Tibial nerve (tissue), 4 donors: ENCODE measurements around the gene SLC2A2. TPM values are rescaled to one million over a fixed set of nuclear protein-coding genes. Genes with fewer than 3 reads are reported as not detected.

Experiments used
- DNase-seq, 2 donors: peaks; one replicate each; pipeline ENCODE4 v3.0.0-alpha.2; 2019; ENCODE audit warnings: low spot score in 2 of 2
- H3K27ac ChIP-seq, 4 donors: fragments of 200-600 bp; sonication (generic) in 3 of 4; one replicate each; pipeline ENCODE4 v1.5.1; 2017 to 2019; ENCODE audit warnings: mild to moderate bottlenecking in 1 of 4
- H3K27me3 ChIP-seq, 2 donors: fragments of 200-600 bp; sonication (generic) in 1 of 2; one replicate each; pipeline versions ENCODE4 v1.5.1 to v1.6.0; 2017 to 2019
- H3K36me3 ChIP-seq, 3 donors: fragments of 200-600 bp; sonication (generic); one replicate each; pipeline ENCODE4 v1.5.1; 2018 to 2019
- H3K4me1 ChIP-seq, 4 donors: fragments of 200-600 bp; sonication (generic) in 3 of 4; one replicate each; pipeline ENCODE4 v1.5.1; 2017 to 2019
- H3K4me3 ChIP-seq, 4 donors: fragments of 200-600 bp; sonication (generic) in 3 of 4; one replicate each; pipeline ENCODE4 v1.5.1; 2017 to 2019; ENCODE audit warnings: mild to moderate bottlenecking in 1 of 4, moderate library complexity in 1 of 4
- H3K9me3 ChIP-seq, 4 donors: fragments of 200-600 bp; sonication (generic) in 3 of 4; one replicate each; pipeline ENCODE4 v1.5.1; 2017 to 2019
- CTCF ChIP-seq, 5 experiments: fragments of 200-600 bp in 3 of 5; fragments of 450-650 bp in 2 of 5; sonication (generic) in 3 of 5; IDR thresholded peaks; one replicate each; pipeline ENCODE4 v1.5.1; 2016 to 2019; ENCODE audit warnings: antibody characterized with exemption in 5 of 5, mild to moderate bottlenecking in 3 of 5, moderate library complexity in 2 of 5
- EP300 ChIP-seq, 2 donors: sonication (generic); formaldehyde crosslinking; IDR thresholded peaks; one replicate each; pipeline ENCODE4 v1.6.1; 2017; ENCODE audit warnings: antibody characterized with exemption in 2 of 2, mild to moderate bottlenecking in 1 of 2
- POLR2A ChIP-seq, 2 donors: fragments of 450-650 bp; IDR thresholded peaks; one replicate each; pipeline ENCODE4 v1.6.1; 2017; ENCODE audit warnings: antibody characterized with exemption in 2 of 2, mild to moderate bottlenecking in 2 of 2, moderate library complexity in 2 of 2
- WGBS, 2 donors: methylation state at CpG; one replicate each; pipeline ENCODE4 v1.1.5; 2018; 5-methylcytosine and 5-hydroxymethylcytosine counted together
- total RNA-seq, 4 donors: library from RNA; depleted of rRNA; stranded (reverse); fragments of >200 nt; gene quantifications; one replicate each; pipeline ENCODE4 v1.1.0, GENCODE V29; 2016

The SLC2A2 gene
- total RNA-seq, 4 donors from 2014 or later, result not detected

- Histone ChIP-seq H3K9me3 (no peaks in the 10 kb centered on the region), H3K4me3 (no peak overlapping the region), H3K4me1 (no peaks in the 10 kb centered on the region), H3K27me3 (no peaks in the 10 kb centered on the region), H3K36me3 (peaks cover 0 to 5% (median 0%) of the 10 kb centered on the region in 3 donors), H3K27ac (no peak overlapping the region)
- DNase-seq, result no peak
- WGBS, 2 donors, result 60 to 71% methylated on average over 2 of the region's 2 CpGs
- TF ChIP-seq POLR2A (IDR thresholded peaks at IDR 0.05), result no peak
- TF ChIP-seq EP300 (IDR thresholded peaks at IDR 0.05), result no peak
- no peak for TF ChIP-seq CTCF (IDR thresholded peaks at IDR 0.05)
Observed at GRCh38 chr3:171064461-171064860, 37.9 kb upstream of the SLC2A2 start.

- WGBS, 2 donors, result 94 to 97% methylated on average over 1 of the region's 1 CpG
- Histone ChIP-seq H3K27me3 (no peaks in the 10 kb centered on the region), H3K4me3 (no peak overlapping the region), H3K27ac (no peak overlapping the region), H3K9me3 (no peaks in the 10 kb centered on the region), H3K36me3 (no peaks in the 10 kb centered on the region), H3K4me1 (no peaks in the 10 kb centered on the region)
- TF ChIP-seq POLR2A (IDR thresholded peaks at IDR 0.05) (no peak), CTCF (IDR thresholded peaks at IDR 0.05) (no peak), EP300 (IDR thresholded peaks at IDR 0.05) (no peak)
- no peak for DNase-seq
Observed at GRCh38 chr3:171061749-171062148, 35.2 kb upstream of the SLC2A2 start.

- H3K4me1 ChIP-seq, result no peaks in the 10 kb centered on the region
- WGBS, 2 donors, result 70 to 78% methylated on average over 3 of the region's 3 CpGs
- no peaks in the 10 kb centered on the region for H3K27me3 ChIP-seq
- H3K9me3 ChIP-seq, result no peaks in the 10 kb centered on the region
- H3K36me3 ChIP-seq, result no peaks in the 10 kb centered on the region
- DNase-seq, result no peak
- no peak overlapping the region for H3K4me3 ChIP-seq
- no peak for TF ChIP-seq EP300 (IDR thresholded peaks at IDR 0.05)
- no peak for TF ChIP-seq CTCF (IDR thresholded peaks at IDR 0.05)
- no peak for TF ChIP-seq POLR2A (IDR thresholded peaks at IDR 0.05)
- no peak overlapping the region for H3K27ac ChIP-seq
Observed at GRCh38 chr3:171059978-171060377, 33.5 kb upstream of the SLC2A2 start.

- Histone ChIP-seq H3K27me3 (no peaks in the 10 kb centered on the region), H3K4me3 (no peak overlapping the region), H3K36me3 (no peaks in the 10 kb centered on the region), H3K27ac (no peak overlapping the region), H3K4me1 (no peaks in the 10 kb centered on the region), H3K9me3 (no peaks in the 10 kb centered on the region)
- no peak for TF ChIP-seq POLR2A (IDR thresholded peaks at IDR 0.05)
- no peak for DNase-seq
Observed at GRCh38 chr3:171058873-171059603, 32.5 kb upstream of the SLC2A2 start.

GRCh38 chr3:171058058-171058457 lies 31.5 kb upstream of the SLC2A2 start:
- no peaks in the 10 kb centered on the region for H3K9me3 ChIP-seq

More at GRCh38 chr3:171058058-171058457, 31.5 kb upstream of the SLC2A2 start:
- TF ChIP-seq EP300 (IDR thresholded peaks at IDR 0.05) (no peak), POLR2A (IDR thresholded peaks at IDR 0.05) (no peak), CTCF (IDR thresholded peaks at IDR 0.05) (no peak)
- H3K36me3 ChIP-seq, result no peaks in the 10 kb centered on the region
- H3K4me1 ChIP-seq, result no peaks in the 10 kb centered on the region
- no peak overlapping the region for H3K4me3 ChIP-seq
- H3K27me3 ChIP-seq, result no peaks in the 10 kb centered on the region
- no peak for DNase-seq
- WGBS, 2 donors, result 83 to 86% methylated on average over 1 of the region's 1 CpG
- no peak overlapping the region for H3K27ac ChIP-seq
